Peyer's patch (tissue), 4 donors: ENCODE measurements around the gene CCDC159. TPM values are rescaled to one million over a fixed set of nuclear protein-coding genes. Genes with fewer than 3 reads are reported as not detected.

Experiments used
- DNase-seq, 3 donors: peaks; one replicate each; pipeline ENCODE4 v3.0.0-alpha.2; 2017 to 2019
- H3K27ac ChIP-seq, 4 donors: fragments of 200-600 bp; sonication (generic); one replicate each; pipeline ENCODE4 v1.5.1; 2016 to 2019
- H3K27me3 ChIP-seq, 2 donors: fragments of 200-600 bp; sonication (generic); one replicate each; pipeline ENCODE4 v1.5.1; 2019
- H3K36me3 ChIP-seq, 3 donors: fragments of 200-600 bp; sonication (generic); one replicate each; pipeline ENCODE4 v1.5.1; 2016 to 2019
- H3K4me1 ChIP-seq, 4 donors: fragments of 200-600 bp; sonication (generic); one replicate each; pipeline ENCODE4 v1.5.1; 2016 to 2019
- H3K4me3 ChIP-seq, 4 donors: fragments of 200-600 bp; sonication (generic); 1 replicate in 3 of 4; 2 replicates in 1 of 4; pipeline ENCODE4 v1.5.1; 2016 to 2019; ENCODE audit warnings: mild to moderate bottlenecking in 1 of 4
- H3K9me3 ChIP-seq, 4 donors: fragments of 200-600 bp; sonication (generic); one replicate each; pipeline ENCODE4 v1.5.1; 2016 to 2019; ENCODE audit warnings: mild to moderate bottlenecking in 1 of 4
- POLR2A ChIP-seq, 2 donors: fragments of 450-650 bp; IDR thresholded peaks; one replicate each; pipeline ENCODE4 v1.5.1; 2017; ENCODE audit warnings: antibody characterized with exemption in 2 of 2, mild to moderate bottlenecking in 2 of 2, moderate library complexity in 2 of 2
- total RNA-seq, 4 donors: library from RNA; depleted of rRNA; stranded (reverse); fragments of >200 nt; gene quantifications; one replicate each; pipeline ENCODE4 v1.1.0, GENCODE V29; 2016
- TF ChIP-seq, protein P1 (sequence below), 6 experiments: fragments of 450-650 bp in 4 of 6; fragments of 200-600 bp in 2 of 6; sonication (generic) in 1 of 6; IDR thresholded peaks; one replicate each; pipeline ENCODE4 v1.5.1; 2017 to 2019; ENCODE audit warnings: antibody characterized with exemption in 6 of 6, mild to moderate bottlenecking in 3 of 6, moderate library complexity in 1 of 6

The CCDC159 gene
- total RNA-seq, 4 donors from 2014 or later = 25.6 to 157 (median 65.6) TPM

DNA sequence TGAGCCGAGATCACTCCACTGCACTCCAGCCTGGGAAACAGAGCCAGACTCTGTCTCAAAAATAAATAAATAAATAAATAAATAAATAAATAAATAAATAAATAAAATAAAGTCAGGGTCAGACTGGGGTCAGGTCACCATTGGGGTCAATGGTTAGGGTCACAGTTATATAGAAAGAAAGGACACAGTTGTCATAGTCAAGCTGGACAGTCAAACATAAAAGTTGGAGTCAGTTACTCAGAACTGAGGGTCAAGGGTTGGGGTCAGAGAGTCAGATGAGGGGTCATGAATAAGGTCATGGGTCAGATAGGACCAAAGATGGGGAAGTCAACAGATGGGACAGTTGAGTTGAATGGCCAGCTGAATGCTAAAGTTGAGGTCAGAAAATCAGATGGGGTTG lies 54.5 kb downstream of the CCDC159 start:
- Histone ChIP-seq H3K9me3 (no peaks in the 10 kb centered on the region), H3K4me1 (no peaks in the 10 kb centered on the region), H3K4me3 (no peak overlapping the region), H3K27me3 (no peaks in the 10 kb centered on the region), H3K36me3 (no peaks in the 10 kb centered on the region), H3K27ac (no peak overlapping the region)
- TF ChIP-seq POLR2A (IDR thresholded peaks at IDR 0.05) = no peak
- TF ChIP-seq, protein P1, sequence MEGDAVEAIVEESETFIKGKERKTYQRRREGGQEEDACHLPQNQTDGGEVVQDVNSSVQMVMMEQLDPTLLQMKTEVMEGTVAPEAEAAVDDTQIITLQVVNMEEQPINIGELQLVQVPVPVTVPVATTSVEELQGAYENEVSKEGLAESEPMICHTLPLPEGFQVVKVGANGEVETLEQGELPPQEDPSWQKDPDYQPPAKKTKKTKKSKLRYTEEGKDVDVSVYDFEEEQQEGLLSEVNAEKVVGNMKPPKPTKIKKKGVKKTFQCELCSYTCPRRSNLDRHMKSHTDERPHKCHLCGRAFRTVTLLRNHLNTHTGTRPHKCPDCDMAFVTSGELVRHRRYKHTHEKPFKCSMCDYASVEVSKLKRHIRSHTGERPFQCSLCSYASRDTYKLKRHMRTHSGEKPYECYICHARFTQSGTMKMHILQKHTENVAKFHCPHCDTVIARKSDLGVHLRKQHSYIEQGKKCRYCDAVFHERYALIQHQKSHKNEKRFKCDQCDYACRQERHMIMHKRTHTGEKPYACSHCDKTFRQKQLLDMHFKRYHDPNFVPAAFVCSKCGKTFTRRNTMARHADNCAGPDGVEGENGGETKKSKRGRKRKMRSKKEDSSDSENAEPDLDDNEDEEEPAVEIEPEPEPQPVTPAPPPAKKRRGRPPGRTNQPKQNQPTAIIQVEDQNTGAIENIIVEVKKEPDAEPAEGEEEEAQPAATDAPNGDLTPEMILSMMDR (IDR thresholded peaks at IDR 0.05) = no peak
- DNase-seq = no peak

DNA sequence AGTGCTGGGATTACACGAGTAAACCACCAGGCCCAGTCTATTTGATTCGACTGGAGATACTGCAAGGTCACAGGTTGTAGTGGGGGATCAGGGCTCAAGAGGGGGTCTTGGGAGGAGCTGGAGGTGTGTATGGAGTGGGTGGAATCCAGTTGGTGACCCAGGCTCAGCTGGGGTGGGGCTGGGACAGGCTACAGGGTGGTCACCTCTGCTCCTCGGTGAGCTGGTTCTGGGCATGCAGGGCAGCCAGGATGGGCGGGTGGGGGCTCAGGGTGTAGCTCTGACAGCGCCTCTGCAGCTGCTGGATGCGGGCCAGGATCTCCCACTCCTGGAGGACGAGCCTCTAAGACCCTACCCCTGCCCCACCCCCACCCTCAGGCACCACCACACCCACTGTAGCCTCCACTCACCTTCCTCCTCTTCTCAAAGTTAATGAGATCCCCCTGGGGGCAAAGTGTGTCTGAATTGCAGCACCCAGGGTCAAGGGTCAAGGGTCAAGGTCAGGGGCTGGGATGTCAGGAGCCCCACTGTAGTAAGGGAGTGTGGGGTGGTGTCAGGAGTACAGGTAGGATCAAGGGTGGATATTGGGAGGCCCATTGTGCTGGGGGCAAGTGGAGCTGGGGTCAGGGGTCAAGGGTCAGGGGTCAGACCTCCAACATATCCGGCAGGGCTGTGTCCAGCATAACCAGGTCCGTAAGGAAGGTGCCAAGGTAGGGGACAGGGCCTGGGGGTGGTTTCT lies 55.7 kb downstream of the CCDC159 start:
- Histone ChIP-seq H3K4me1 (no peaks in the 10 kb centered on the region), H3K9me3 (no peaks in the 10 kb centered on the region), H3K4me3 (no peak overlapping the region), H3K27ac (no peak overlapping the region), H3K36me3 (no peaks in the 10 kb centered on the region), H3K27me3 (no peaks in the 10 kb centered on the region)
- DNase-seq = no peak
- no peak for TF ChIP-seq POLR2A (IDR thresholded peaks at IDR 0.05)
- TF ChIP-seq, protein P1 (IDR thresholded peaks at IDR 0.05) = no peak

Other genes starting within 250 kb of the CCDC159 start
- gene SPC24, start 190.7 kb upstream of the CCDC159 start, total RNA-seq = 10 to 100 TPM in 2 of 4 donors, 1 to 10 TPM in 2; 1.7 to 28.9 (median 8.4) TPM
- gene KANK2, start 149.0 kb upstream of the CCDC159 start, total RNA-seq = 100 to 1,000 TPM in 1 of 4 donors, 10 to 100 TPM in 3; 41.9 to 283 (median 68.4) TPM
- gene ANGPTL8, start 106.9 kb upstream of the CCDC159 start, total RNA-seq = not detected
- 100 to 1,000 TPM in 3 of 4 donors, 10 to 100 TPM in 1; 66.4 to 194 (median 157) TPM for gene DOCK6, start 84.0 kb upstream of the CCDC159 start, total RNA-seq
- not detected for gene TSPAN16, start 50.4 kb upstream of the CCDC159 start, total RNA-seq
- gene RAB3D, start 6.9 kb upstream of the CCDC159 start, total RNA-seq = 10 to 100 TPM in 3 of 4 donors, 1 to 10 TPM in 1; 9.5 to 16.4 (median 12.7) TPM
- gene TMEM205, start 251 bp upstream of the CCDC159 start, total RNA-seq = 100 to 1,000 TPM in 3 of 4 donors, 10 to 100 TPM in 1; 77.6 to 212 (median 168) TPM
- 10 to 100 TPM in 2 of 4 donors, 1 to 10 TPM in 2; 6.8 to 18.2 (median 10.1) TPM for gene PLPPR2, start 8.9 kb downstream of the CCDC159 start, total RNA-seq
- 1 to 10 TPM in 2 of 4 donors, under 1 TPM in 1, not detected in 1; 0.76 to 3.2 (median 1.9) TPM for gene SWSAP1, start 28.1 kb downstream of the CCDC159 start, total RNA-seq
- gene EPOR, start 37.8 kb downstream of the CCDC159 start, total RNA-seq = 1 to 10 TPM; 1.2 to 5.0 (median 3.0) TPM
- gene RGL3, start 72.8 kb downstream of the CCDC159 start, total RNA-seq = 10 to 100 TPM in 1 of 4 donors, 1 to 10 TPM in 3; 2.5 to 51.2 (median 6.3) TPM
- gene ODAD3, start 88.6 kb downstream of the CCDC159 start, total RNA-seq = 1 to 10 TPM in 1 of 4 donors, not detected in 3; 1.5 TPM
- 100 to 1,000 TPM; 161 to 239 (median 194) TPM for gene PRKCSH, start 89.1 kb downstream of the CCDC159 start, total RNA-seq
- gene ELAVL3, start 134.5 kb downstream of the CCDC159 start, total RNA-seq = under 1 TPM in 1 of 4 donors, not detected in 3; 0.95 TPM
- gene ZNF653, start 159.3 kb downstream of the CCDC159 start, total RNA-seq = 10 to 100 TPM in 3 of 4 donors, 1 to 10 TPM in 1; 8.6 to 33.7 (median 23.3) TPM
- 10 to 100 TPM; 50.1 to 94.0 (median 70.4) TPM for gene ECSIT, start 182.6 kb downstream of the CCDC159 start, total RNA-seq
- gene CNN1, start 192.3 kb downstream of the CCDC159 start, total RNA-seq = 10 to 100 TPM; 21.2 to 88.2 (median 25.7) TPM
- 10 to 100 TPM; 30.5 to 39.2 (median 32.2) TPM for gene ELOF1, start 212.7 kb downstream of the CCDC159 start, total RNA-seq
- 10 to 100 TPM; 16.5 to 36.3 (median 23.4) TPM for gene ACP5, start 231.1 kb downstream of the CCDC159 start, total RNA-seq